Gastrocnemius medialis (tissue), 4 donors: Measurements from ENCODE around the gene CXCL12. TPM values are rescaled to one million over a fixed set of nuclear protein-coding genes. Genes with fewer than 3 reads are reported as not detected.

Experiments
- ATAC-seq, 2 donors: fragments of 150-250 bp; one replicate each; pipeline ENCODE4 v1.9.1; 2016
- DNase-seq, 2 donors: peaks; one replicate each; pipeline ENCODE4 v3.0.0-alpha.2; 2019
- H3K27ac ChIP-seq, 4 donors: fragments of 200-600 bp; sonication (generic); 1 replicate in 1 of 4; 2 replicates in 3 of 4; pipeline ENCODE4 v1.5.1; 2016 to 2018; ENCODE audit warnings: mild to moderate bottlenecking in 2 of 4, moderate library complexity in 1 of 4
- H3K27me3 ChIP-seq, 3 donors: fragments of 200-600 bp; sonication (generic) in 2 of 3; 1 replicate in 1 of 3; 2 replicates in 2 of 3; pipeline versions ENCODE4 v1.5.1 to v1.6.0; 2016 to 2019; ENCODE audit warnings: mild to moderate bottlenecking in 1 of 3, moderate library complexity in 1 of 3
- H3K36me3 ChIP-seq, 2 donors: fragments of 200-600 bp; sonication (generic) in 1 of 2; one replicate each; pipeline ENCODE4 v1.5.1; 2017 to 2018
- H3K4me1 ChIP-seq, 2 donors: fragments of 200-600 bp; sonication (generic) in 1 of 2; one replicate each; pipeline ENCODE4 v1.5.1; 2016 to 2017; ENCODE audit warnings: mild to moderate bottlenecking in 2 of 2
- H3K4me3 ChIP-seq, 4 donors: fragments of 200-600 bp; sonication (generic) in 3 of 4; 1 replicate in 1 of 4; 2 replicates in 3 of 4; pipeline ENCODE4 v1.5.1; 2016 to 2019; ENCODE audit warnings: mild to moderate bottlenecking in 2 of 4
- H3K9me3 ChIP-seq, 3 donors: fragments of 200-600 bp; sonication (generic) in 2 of 3; 1 replicate in 1 of 3; 2 replicates in 2 of 3; pipeline ENCODE4 v1.5.1; 2016 to 2019
- POLR2A ChIP-seq, 2 donors: fragments of 450-650 bp; IDR thresholded peaks; one replicate each; pipeline ENCODE4 v1.6.1; 2017; ENCODE audit warnings: antibody characterized with exemption in 2 of 2, mild to moderate bottlenecking in 2 of 2, moderate library complexity in 2 of 2
- in situ Hi-C, 4 donors: fragments of 200-750 bp; cut with MboI; loops; one replicate each; pipeline versions ENCODE4 v1.15.0 to v1.8.0; 2017; ENCODE audit warnings: low sequenced_read_pairs in 4 of 4
- intact Hi-C: fragments of 100-400 bp; cut with DNase I; formaldehyde crosslinking; loops from one replicate; pipeline ENCODE4 v1.15.1; 2023; ENCODE audit warnings: low total_unique reads
- total RNA-seq, 4 donors: library from RNA; depleted of rRNA; stranded (reverse); fragments of >200 nt; gene quantifications; one replicate each; pipeline versions ENCODE4 v1.1.0 to v1.2.3, GENCODE V29; 2016
- TF ChIP-seq, protein P1 (sequence below), 5 experiments: fragments of 450-650 bp in 3 of 5; fragments of 200-600 bp in 2 of 5; sonication (generic) in 2 of 5; IDR thresholded peaks in 4 of 5; conservative IDR thresholded peaks in 1 of 5; 1 replicate in 4 of 5; 2 replicates in 1 of 5; pipeline ENCODE4 v1.5.1; 2016 to 2019; ENCODE audit warnings: antibody characterized with exemption in 5 of 5, mild to moderate bottlenecking in 3 of 5, moderate library complexity in 3 of 5

CXCL12 gene
- total RNA-seq, 4 donors from 2014 or later, result 8.6 to 22.0 (median 18.0) TPM

DNA sequence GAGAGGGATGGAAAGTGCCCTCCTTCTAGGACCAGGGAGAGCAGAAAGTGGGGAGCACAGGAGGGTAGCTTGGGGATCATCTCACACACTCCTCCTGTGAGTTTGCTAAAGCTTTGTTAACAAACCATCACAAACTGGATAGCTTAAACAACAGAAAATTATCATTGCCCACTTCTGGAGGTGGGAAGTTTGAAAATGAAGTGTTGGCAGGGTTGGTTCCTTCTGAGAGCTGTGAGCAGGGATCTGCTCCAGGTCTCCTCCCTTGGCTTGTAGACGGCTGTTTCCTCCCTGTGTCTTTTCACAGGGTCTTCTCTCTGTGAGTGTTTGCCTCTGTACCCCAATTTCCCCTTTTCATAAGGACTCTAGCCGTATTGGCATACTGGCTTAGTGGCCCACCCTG, 32.0 kb upstream of the CXCL12 start:
- Histone ChIP-seq H3K4me1 (peaks cover 5% of the 10 kb centered on the region in 2 donors), H3K4me3 (no peak overlapping the region), H3K27me3 (no peaks in the 10 kb centered on the region), H3K36me3 (no peaks in the 10 kb centered on the region), H3K27ac (peak overlapping the region in 1 of 4 donors; percentile 33), H3K9me3 (no peaks in the 10 kb centered on the region)
- ATAC-seq (no peak), DNase-seq (no peak)
- TF ChIP-seq, protein P1, sequence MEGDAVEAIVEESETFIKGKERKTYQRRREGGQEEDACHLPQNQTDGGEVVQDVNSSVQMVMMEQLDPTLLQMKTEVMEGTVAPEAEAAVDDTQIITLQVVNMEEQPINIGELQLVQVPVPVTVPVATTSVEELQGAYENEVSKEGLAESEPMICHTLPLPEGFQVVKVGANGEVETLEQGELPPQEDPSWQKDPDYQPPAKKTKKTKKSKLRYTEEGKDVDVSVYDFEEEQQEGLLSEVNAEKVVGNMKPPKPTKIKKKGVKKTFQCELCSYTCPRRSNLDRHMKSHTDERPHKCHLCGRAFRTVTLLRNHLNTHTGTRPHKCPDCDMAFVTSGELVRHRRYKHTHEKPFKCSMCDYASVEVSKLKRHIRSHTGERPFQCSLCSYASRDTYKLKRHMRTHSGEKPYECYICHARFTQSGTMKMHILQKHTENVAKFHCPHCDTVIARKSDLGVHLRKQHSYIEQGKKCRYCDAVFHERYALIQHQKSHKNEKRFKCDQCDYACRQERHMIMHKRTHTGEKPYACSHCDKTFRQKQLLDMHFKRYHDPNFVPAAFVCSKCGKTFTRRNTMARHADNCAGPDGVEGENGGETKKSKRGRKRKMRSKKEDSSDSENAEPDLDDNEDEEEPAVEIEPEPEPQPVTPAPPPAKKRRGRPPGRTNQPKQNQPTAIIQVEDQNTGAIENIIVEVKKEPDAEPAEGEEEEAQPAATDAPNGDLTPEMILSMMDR (IDR thresholded peaks at IDR 0.05 in 4 of 5, conservative IDR thresholded peaks at IDR 0.05 in 1 of 5), result no peak
- no peak for TF ChIP-seq POLR2A (IDR thresholded peaks at IDR 0.05)
- in situ Hi-C loops (no loop called here), intact Hi-C loops (no loop called here)

GRCh38 chr10:44416021-44416771, 31.3 kb upstream of the CXCL12 start:
- TF ChIP-seq POLR2A (IDR thresholded peaks at IDR 0.05), result no peak
- TF ChIP-seq, protein P1 (IDR thresholded peaks at IDR 0.05 in 4 of 5, conservative IDR thresholded peaks at IDR 0.05 in 1 of 5), result no peak
- intact Hi-C loops, result no loop called here
- Histone ChIP-seq H3K9me3 (no peaks in the 10 kb centered on the region), H3K36me3 (no peaks in the 10 kb centered on the region), H3K4me1 (peaks cover 5% of the 10 kb centered on the region in 2 donors), H3K27me3 (no peaks in the 10 kb centered on the region), H3K4me3 (no peak overlapping the region), H3K27ac (peak overlapping the region in 2 of 4 donors; percentile 33 to 51)
- in situ Hi-C loops, result no loop called here
- ATAC-seq, result peak in 1 of 2 donors; percentile 27
- no peak for DNase-seq

DNA sequence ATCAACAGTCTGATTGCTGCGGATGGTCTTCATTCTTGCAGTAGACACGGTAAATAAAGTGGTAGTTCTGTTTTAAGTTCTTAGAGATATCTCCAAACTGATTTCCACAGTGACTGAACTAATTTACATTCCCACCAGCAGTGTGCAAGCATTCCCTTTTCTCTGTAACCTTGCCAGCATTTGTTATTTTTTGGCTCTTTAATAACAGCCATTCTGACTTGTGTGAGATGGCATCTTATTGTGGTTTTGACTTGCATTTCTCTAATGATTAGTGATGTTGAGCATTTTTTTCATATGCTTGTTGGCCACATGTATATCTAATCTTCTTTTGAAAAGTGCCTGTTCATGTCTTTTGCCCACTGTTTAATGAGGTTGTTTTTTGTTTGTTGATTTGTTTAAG, 30.2 kb upstream of the CXCL12 start:
- H3K9me3 ChIP-seq, result no peaks in the 10 kb centered on the region
- intact Hi-C loops, result no loop called here
- TF ChIP-seq POLR2A (IDR thresholded peaks at IDR 0.05), result no peak
- no peaks in the 10 kb centered on the region for H3K27me3 ChIP-seq
- H3K4me1 ChIP-seq, result peaks cover 5% of the 10 kb centered on the region in 2 donors
- H3K4me3 ChIP-seq, result no peak overlapping the region
- no peak for DNase-seq
- H3K27ac ChIP-seq, result no peak overlapping the region
- no peak for ATAC-seq
- in situ Hi-C loops, result no loop called here
- no peaks in the 10 kb centered on the region for H3K36me3 ChIP-seq

DNA sequence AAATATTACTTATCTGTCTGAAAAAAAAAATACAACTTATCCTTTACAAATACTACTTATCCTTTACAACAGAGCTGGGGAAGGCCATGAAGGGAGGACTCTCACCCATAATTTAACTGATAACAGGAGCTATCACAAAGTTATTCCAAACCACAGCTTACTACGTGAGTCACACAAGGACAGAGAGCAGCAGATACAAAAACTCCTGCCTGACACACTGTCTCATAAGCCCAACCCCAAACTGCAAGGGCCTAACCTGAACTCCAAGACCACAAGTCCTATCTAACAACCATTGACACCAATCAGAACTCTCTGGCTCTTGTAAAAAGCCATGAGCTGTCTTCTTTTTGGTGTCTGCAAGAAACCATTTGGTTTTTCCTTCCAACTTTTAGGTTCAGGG, 28.5 kb upstream of the CXCL12 start:
- ATAC-seq (no peak), DNase-seq (no peak)
- Histone ChIP-seq H3K27ac (no peak overlapping the region), H3K27me3 (no peaks in the 10 kb centered on the region), H3K4me3 (no peak overlapping the region), H3K36me3 (no peaks in the 10 kb centered on the region), H3K4me1 (peaks cover 5% of the 10 kb centered on the region in 2 donors), H3K9me3 (no peaks in the 10 kb centered on the region)
- intact Hi-C loops, result no loop called here
- in situ Hi-C loops, result no loop called here
- no peak for TF ChIP-seq POLR2A (IDR thresholded peaks at IDR 0.05)
- TF ChIP-seq, protein P1 (IDR thresholded peaks at IDR 0.05 in 4 of 5, conservative IDR thresholded peaks at IDR 0.05 in 1 of 5), result no peak

- ATAC-seq (no peak), DNase-seq (no peak)
- Histone ChIP-seq H3K9me3 (no peaks in the 10 kb centered on the region), H3K27me3 (no peaks in the 10 kb centered on the region), H3K4me1 (peaks cover 0 to 5% of the 10 kb centered on the region in 2 donors), H3K4me3 (no peak overlapping the region), H3K36me3 (no peaks in the 10 kb centered on the region), H3K27ac (no peak overlapping the region)
- in situ Hi-C loops (no loop called here), intact Hi-C loops (no loop called here)
- TF ChIP-seq, protein P1 (IDR thresholded peaks at IDR 0.05 in 4 of 5, conservative IDR thresholded peaks at IDR 0.05 in 1 of 5), result no peak
- no peak for TF ChIP-seq POLR2A (IDR thresholded peaks at IDR 0.05)
Observed at GRCh38 chr10:44411251-44411650, 26.4 kb upstream of the CXCL12 start.
